Ramos (cell line): ENCODE results near the gene UBASH3A.

Experiments
- in situ Hi-C: fragments of 300-500 bp; cut with MboI; formaldehyde crosslinking; loops from one replicate; pipeline ENCODE4 v1.14.3; 2022; ENCODE audit warnings: low sequenced_read_pairs; ENCODE audit not compliant: unreplicated experiment

Gene UBASH3A, protein sequence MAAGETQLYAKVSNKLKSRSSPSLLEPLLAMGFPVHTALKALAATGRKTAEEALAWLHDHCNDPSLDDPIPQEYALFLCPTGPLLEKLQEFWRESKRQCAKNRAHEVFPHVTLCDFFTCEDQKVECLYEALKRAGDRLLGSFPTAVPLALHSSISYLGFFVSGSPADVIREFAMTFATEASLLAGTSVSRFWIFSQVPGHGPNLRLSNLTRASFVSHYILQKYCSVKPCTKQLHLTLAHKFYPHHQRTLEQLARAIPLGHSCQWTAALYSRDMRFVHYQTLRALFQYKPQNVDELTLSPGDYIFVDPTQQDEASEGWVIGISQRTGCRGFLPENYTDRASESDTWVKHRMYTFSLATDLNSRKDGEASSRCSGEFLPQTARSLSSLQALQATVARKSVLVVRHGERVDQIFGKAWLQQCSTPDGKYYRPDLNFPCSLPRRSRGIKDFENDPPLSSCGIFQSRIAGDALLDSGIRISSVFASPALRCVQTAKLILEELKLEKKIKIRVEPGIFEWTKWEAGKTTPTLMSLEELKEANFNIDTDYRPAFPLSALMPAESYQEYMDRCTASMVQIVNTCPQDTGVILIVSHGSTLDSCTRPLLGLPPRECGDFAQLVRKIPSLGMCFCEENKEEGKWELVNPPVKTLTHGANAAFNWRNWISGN

DNA sequence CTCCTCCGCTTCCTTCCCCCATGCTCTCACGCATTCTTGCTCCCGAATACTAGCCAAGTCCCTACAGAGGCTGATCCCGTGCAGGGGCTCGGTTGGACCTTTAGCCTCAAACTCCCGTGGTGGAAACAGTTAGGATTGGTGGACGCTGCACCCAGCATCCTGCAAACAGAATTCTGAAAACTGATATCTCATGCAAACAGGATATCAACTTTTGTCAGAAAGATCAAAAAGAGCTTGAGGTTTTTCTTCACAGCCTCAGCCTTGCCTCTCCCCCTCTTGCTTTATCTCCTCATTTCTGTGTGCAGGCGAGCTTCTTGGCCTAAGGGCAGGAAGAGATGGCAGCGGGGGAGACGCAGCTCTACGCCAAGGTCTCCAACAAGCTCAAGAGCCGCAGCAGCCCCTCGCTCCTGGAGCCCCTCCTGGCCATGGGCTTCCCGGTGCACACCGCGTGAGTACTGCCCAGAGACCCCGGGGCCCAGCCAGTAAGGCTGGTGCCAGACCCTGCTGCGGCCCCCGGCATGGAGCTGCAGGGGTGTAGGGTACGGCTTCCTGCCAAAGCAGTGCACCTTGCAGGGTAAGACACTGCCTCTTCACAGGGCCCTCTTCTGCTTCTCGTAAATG, at the start of gene UBASH3A:
TSS of gene UBASH3A (plus strand) at position 292 of the 621 bp plus-strand sequence. CDS start at position 336, 44 bp downstream.
- in situ Hi-C loops = no loop called here

DNA sequence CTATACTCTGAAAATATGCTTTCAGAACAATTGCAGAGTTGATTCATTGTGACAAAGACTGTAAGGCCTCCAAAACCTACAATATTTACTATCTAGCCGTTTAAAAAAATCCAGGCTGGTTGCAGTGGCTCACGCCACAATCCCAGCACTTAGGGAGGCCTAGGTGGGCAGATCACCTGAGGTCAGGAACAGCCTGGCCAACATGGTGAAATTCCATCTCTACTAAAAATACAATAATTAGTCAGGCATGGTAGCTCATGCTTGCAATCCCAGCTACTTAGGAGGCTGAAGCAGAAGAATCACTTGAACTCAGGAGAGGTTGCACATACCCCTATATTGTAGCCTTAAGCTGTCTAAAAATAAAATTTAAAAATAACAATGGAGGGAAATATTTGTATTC, 47.7 kb upstream of the UBASH3A start:
- in situ Hi-C loops = no loop called here

DNA sequence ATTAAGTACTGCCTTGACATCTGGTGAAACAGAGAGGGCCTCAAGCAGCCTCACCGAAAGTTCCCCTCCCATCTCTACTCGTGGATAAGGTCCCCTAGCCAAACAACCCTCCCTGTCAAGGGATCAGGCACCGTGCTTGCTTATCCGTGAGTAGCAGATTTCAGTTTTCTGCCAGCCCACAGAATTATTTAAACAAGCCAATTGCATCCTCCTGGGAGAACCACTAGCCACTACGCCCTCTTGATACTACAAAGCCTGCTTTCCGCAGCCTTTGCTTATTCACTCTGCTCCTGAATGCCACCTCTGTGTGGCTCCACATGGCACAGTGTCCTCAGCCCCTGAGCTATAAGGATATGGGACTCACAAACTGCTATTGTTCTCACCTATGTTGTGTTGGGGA, 47.1 kb upstream of the UBASH3A start:
- in situ Hi-C loops = no loop called here

DNA sequence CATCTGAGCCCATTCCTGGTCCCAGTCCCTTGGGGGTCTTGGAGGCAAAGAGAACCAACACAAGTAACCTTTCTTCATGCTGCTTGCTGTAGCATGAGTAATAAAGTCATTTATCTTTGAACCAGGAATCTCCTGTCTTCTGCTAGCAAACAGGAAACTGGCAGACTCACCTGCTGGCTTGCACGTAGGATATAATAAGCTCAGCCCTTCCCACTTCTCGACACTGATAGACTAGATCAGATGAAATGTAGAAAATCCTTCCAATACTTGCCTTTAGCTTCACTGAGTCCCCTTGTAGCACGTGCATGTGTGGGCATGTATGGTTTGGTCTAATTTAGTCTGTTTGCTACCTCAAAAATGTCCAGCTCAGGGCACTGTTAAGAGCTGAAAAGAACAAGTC, 46.4 kb upstream of the UBASH3A start:
- in situ Hi-C loops = no loop called here

DNA sequence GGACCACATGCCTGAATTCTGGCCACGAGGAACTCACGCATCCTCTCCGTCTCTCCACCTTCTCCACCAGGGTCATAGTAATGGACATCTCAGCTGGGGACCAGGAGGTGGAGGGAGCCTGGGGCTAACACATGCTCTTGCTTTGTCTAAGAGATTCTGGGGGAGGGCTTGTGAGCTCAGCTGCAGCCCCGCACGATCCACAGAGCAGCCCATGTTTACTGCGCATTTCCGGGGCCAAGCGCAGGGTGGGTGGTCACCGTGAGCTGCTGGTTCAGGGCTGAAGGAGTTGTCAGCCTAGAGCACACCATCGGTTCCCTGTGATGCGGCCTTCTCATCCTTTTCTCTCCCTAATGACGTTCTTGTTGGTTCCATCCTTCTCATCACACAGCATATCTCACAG, 45.4 kb upstream of the UBASH3A start:
- in situ Hi-C loops = no loop called here

DNA sequence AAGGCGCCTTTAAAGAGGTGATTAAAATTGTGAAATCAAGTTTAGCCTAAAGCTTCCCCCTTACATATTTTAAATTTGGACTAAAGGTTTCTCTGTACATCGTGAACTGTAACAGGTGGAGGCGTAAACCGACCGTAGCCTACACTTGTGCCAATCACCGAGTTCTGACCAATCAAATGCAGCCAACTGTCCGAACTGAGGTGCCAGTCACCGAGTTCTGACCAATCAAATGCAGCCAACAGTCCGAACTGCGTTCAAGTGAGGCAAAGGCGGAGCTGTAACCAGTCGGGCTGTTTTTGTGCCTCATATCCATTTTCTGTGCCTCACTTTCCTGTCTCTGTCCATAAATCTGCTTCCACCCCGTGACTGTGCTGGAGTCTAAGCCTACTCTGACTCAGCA, 44.8 kb upstream of the UBASH3A start:
- in situ Hi-C loops = no loop called here

DNA sequence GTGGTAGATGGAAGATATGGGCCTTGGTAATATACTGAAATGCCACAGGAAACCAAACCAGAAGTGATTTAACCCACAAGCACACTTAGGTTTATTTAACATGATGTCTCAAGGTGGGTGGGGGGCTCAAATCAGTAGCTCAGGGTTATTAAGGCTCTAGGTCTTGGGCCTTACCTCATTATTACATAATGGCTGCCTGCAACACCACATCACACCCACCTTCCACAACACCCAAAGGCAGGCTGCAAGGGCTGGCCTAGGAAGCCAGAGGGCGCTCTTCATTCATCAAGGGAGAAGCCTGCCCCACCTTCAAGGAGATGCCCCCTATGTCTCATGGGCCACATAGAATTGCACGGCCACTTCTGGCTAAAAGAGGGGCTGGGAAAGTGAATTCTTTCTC, 43.4 kb upstream of the UBASH3A start:
- in situ Hi-C loops = no loop called here

DNA sequence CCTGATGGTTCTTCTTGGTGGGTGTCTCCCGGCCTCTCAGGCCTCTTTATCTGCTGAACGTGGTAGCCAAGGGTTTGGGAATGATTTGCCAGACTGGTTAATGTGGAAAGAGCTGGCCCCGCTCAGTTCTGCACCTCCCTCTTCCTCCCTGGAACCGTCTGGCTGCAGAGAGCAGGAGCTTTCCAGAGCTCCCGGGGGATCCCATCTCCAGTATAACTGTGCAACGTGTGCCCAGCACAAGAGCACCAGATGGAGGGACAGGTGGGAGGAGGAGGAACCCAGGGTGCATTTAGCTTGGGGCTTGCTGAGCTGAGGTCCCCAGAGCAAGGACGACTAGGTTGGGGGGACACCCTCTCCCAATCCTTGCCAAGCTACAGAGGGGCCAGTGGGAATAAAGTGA, 42.4 kb upstream of the UBASH3A start:
- in situ Hi-C loops = no loop called here

DNA sequence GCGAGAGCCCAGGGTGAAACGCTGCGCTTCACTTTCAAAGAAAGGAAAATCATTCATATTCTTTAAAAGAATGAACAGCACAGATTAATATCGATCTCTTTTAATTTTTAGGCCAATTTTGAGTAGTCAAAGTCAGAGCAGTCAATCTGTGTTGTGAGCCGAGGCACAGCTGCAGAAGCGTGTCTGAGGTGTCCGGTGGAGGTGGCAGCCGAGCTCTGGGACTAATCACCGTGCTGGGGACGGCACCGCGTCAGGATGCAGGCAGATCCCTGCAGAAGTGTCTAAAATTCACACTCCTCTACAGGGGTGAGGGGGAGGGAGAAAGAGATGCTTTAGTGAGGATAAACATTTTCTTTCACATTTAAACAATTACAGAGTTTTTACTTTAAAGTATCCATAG, 41.5 kb upstream of the UBASH3A start:
- in situ Hi-C loops = no loop called here

DNA sequence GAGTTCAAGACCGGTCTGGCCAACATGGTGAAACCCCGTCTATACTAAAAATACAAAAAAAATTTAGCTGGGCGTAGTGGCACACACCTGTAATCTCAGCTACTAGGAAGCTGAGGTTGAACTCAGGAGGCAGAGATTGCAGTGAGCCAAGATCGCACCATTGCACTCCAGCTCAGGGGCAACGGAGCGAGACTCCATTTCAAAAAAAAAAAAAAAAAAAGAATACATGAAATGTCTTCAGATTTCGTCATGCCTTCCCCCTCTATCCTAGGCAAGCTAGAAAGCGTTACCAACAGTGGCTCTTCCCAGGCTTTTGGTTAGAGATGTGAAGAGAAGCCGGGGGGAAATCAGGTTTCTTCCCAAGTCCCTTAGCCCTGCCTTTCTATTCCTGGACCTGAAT, 41.0 kb upstream of the UBASH3A start:
- in situ Hi-C loops = no loop called here

DNA sequence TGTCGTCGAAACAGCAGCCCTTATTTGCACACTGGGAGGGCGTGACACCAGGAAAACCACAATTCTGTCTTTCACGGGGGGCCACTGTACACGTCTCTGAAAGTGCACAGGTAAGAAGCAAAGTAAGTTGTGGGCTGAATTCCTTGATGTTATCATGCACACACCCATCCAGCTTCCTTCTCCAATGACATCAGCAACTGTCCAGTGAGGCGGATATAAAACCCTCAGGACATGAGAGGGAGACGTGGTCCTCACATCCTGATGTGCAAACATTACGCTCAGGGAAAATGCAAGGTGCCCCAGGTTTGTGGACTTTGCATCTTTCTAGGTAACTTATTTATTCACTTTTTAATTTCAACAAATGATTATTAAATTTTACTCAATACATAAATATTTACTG, 40.4 kb upstream of the UBASH3A start:
- in situ Hi-C loops = no loop called here

DNA sequence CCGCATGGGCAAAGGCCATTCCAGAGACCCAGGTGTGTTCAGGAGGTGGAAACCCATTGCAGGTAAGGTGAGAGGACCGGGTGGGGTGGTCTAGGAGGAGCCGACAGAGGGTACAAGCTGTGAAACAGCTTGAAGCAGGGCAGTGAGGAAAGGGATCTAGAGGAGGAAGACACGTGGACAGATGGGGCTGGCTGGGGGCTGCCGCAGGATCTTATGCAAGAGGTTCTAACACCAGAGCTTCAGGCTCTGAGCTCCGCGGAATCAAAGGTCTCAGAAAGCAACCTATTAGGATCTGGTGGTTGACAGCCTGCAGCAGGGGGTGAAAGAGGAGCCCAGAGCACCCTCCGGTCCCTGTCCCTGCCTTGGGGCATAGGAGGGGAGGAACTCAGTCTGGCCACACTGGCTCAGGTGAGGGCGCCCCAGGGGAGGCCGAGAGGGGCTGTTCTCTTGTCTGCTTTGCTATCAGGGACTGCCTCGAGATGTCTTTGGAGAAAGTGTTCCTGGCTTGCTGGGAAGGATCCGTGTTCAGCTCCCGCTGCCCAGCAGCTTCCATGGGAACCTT, 39.3 kb upstream of the UBASH3A start:
- in situ Hi-C loops = no loop called here

DNA sequence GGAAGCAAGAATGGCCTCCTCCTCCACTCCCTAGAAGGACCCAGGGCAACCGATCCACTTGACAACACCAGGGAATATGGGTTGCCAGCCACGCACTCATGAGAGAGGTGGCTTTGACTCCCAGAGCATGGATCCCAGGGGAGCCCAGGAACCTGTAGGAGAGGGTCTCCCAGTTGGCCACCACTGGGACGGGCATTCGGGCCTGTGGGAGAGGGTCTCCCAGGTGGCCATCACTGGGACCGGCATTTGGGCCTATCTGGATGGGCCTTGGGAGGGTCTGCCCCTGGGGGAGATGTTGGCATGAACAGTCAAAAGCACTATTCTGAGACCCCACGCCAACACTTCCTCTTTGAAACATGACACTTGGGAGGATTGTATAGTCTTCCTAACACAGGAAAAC, 37.9 kb upstream of the UBASH3A start:
- in situ Hi-C loops = no loop called here

DNA sequence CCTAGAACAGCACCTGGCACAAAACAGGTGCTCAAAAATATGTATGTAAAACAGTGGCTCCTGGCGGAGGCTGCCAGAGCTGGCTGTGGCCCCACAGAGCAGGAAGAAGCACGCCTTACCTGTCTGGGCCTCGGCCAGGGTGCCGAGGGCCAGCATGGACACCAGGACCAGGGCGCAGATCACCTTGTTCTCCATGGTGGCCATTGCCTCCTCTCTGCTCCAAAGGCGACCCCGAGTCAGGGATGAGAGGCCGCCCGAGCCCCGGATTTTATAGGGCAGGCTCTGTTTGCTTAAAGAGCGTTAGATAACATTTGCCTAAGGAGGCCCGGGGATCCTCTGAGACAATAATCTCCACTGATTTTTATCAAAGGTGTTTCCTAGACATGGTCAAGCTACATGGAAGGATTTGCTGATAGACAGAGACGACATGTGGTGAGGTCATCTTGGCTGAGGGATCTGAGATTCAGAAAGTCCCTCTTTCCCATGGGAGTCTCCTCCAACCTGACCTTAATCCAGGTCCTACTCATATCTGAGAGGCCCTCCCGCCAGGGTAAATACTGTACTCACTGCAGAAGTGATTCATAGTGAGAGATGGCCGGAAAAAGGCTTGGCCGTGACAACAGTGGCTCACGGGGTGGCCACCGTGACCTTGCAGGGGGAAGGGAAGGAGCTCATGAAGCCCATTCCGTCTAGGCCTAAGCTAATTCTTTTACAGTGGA, 37.3 kb upstream of the UBASH3A start, which contains the start of gene TFF1:
TSS of gene TFF1 (minus strand) at position 244 of the 719 bp plus-strand sequence. CDS start at position 204, 40 bp downstream.
- in situ Hi-C loops = no loop called here

DNA sequence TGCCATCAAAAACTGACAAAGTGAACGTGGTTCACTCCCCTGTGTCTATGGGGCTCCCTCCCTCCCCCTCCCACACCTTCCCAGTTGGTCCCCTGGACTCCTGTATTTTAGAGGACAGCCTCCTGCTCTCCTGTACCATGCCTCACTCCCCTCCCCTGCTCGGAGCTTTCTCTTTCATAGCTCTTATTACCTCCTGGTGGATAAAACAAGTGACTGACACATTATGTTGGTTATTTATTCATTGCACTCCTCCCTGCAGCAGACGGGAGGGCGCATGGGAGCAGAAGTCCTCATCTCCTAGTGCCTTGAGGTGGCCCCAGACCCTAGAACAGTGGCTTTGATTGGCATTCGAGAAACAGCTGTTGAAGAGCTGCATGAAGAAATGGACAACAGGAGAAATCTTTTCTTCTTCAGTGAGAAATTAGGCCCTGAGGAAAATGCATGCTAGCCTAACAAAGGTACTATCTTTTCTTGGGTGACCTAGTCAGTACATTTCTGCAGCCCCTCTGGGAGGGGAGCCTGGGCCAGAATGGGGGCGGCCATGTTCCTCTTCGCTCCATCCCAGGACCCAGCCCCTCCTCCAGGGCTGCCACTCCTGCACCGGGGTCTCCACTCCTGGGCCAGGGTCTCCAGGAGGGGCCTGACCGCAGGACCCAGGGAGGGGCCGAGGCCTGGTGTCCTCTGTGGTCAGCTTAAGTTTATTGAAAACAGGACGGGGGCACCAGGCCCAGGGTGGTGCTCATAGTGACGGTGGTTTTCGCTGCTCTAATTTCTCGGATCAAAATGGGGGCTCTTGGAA, 36.1 kb upstream of the UBASH3A start:
- in situ Hi-C loops = no loop called here

DNA sequence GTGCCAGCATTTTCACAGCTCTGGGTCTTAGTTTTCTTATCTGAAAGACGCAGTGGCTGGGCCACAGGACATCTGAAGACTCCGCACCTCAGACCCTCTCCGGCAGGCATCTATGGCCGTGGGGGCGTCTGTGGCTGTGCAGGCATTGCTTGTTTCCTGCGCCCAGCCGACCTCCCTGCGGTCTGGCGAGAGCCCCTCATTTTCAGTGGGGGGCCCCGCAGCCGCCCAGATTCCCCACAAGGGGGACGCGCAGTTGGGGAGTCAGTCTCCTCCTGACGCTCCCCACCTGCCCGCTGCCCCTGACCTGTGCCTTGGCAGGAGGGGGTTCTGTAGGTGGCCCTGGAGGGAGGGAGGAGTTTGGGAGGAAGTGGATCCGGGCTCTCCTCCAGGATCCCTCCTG, 33.9 kb upstream of the UBASH3A start:
- in situ Hi-C loops = no loop called here

DNA sequence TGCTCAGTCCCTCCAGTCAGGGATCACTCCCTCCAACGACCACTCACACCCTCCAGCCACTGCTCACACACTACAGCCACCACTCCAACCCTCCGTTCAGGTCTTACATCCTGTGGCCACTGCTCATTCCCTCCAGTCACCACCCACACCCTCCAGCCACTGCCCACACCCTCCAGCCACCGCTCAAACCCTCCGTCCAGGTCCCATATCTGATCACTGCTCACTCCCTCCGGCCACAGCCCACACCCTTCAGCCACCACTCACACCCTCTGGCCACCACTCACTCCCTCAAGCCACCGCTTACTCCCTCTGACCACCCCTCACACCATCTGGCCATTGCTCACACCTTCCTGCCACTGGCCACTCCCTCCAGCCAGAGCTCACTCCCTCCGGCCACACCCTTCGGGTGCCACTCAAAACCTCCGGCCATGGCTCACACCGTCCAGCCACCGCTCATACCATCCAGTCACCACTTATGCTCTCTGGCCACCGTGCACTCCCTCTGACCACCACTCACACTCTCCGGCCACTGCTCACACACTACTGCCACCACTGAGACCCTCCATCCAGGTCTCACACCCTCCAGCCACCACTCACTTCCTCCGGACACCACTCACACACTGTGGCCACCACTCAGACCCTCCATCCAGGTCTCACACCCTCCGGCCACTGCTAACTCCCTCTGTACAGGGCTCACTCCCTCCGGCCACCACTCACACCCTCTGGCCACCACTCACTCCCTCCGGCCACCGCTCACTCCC, 32.6 kb upstream of the UBASH3A start:
- in situ Hi-C loops = no loop called here

DNA sequence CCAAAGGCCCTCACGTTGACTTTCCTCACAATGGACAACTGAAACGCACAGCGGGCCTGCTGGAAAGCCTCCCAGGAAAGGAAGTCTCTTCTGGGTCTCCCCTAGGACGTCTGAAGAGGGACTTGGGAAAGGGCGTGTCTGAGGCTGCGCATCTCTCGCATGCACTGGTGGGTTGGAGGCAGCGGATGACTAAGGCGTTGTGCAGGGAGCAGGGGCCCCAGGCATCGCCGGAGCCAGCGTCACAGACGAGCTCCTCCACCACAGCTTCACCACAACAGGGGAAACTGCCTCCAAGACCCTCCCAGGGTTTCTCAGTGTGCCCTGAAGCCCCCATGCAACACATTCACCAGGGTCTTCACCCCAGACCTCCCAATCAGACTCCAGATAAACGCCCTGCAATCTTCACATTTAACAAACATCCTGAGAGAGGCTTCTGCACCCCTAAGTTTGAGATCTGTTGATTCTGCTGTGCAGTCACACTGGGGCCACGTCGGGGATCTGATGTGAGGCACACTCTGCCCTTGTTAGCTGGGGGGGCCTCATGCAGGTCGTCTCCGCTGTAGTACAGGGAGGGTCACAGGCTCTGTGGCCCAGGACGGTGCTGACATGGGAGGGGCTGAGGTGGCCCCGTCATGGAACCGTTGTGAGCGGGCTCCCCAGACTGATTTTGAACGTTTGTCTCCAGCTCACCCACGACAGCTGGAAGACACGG, 30.4 kb upstream of the UBASH3A start:
- in situ Hi-C loops = no loop called here
